Stromal cell of bone marrow (primary cell): Measurements from ENCODE around the gene IL13.

Source experiments
- DNase-seq: peaks from one replicate; pipeline ENCODE4 v3.0.0-alpha.2; 2012; ENCODE audit warnings: low read depth

Gene IL13

GRCh38 chr5:132671000-132671399, 13.0 kb downstream of the IL13 start:
- no peak for DNase-seq

GRCh38 chr5:132673488-132673887, 15.5 kb downstream of the IL13 start:
- DNase-seq: no peak

- no peak for DNase-seq
Measured at GRCh38 chr5:132673939-132674630, 16.1 kb downstream of the IL13 start, which contains the start of gene IL4. Gene IL4, plus strand, starts transcription at chr5:132673989. Its CDS starts 62 bp downstream, at chr5:132674051.

- DNase-seq: peak; percentile 96
Measured at GRCh38 chr5:132674671-132675506, 16.9 kb downstream of the IL13 start.

GRCh38 chr5:132675936-132676689, 18.1 kb downstream of the IL13 start:
- no peak for DNase-seq

GRCh38 chr5:132677191-132677590, 19.2 kb downstream of the IL13 start:
- DNase-seq: peak; percentile 66

- DNase-seq: no peak
Measured at GRCh38 chr5:132677682-132678400, 19.9 kb downstream of the IL13 start.

- DNase-seq: no peak
Measured at GRCh38 chr5:132678735-132679134, 20.8 kb downstream of the IL13 start.

- DNase-seq: no peak
Measured at GRCh38 chr5:132679166-132679565, 21.2 kb downstream of the IL13 start.

GRCh38 chr5:132679717-132680380, 21.9 kb downstream of the IL13 start:
- no peak for DNase-seq

- no peak for DNase-seq
Measured at GRCh38 chr5:132680780-132681475, 23.0 kb downstream of the IL13 start.

- no peak for DNase-seq
Measured at GRCh38 chr5:132681476-132681831, 23.5 kb downstream of the IL13 start.

GRCh38 chr5:132681983-132682382, 24.0 kb downstream of the IL13 start:
- DNase-seq: no peak

GRCh38 chr5:132684491-132684890, 26.5 kb downstream of the IL13 start:
- DNase-seq: no peak

- no peak for DNase-seq
Measured at GRCh38 chr5:132684922-132685720, 27.1 kb downstream of the IL13 start.

GRCh38 chr5:132686193-132686592, 28.2 kb downstream of the IL13 start:
- no peak for DNase-seq

GRCh38 chr5:132687995-132688394, 30.0 kb downstream of the IL13 start:
- DNase-seq: no peak

GRCh38 chr5:132688536-132689339, 30.8 kb downstream of the IL13 start:
- DNase-seq: no peak

GRCh38 chr5:132689513-132689912, 31.5 kb downstream of the IL13 start:
- DNase-seq: no peak
